ENCODE results near the gene FBLN7. TPM values are rescaled to one million over a fixed set of nuclear protein-coding genes. Genes with fewer than 3 reads are reported as not detected.

Gene FBLN7
- total RNA-seq, 4 donors from 2014 or later, result 3.6 to 10.2 (median 5.9) TPM

DNA sequence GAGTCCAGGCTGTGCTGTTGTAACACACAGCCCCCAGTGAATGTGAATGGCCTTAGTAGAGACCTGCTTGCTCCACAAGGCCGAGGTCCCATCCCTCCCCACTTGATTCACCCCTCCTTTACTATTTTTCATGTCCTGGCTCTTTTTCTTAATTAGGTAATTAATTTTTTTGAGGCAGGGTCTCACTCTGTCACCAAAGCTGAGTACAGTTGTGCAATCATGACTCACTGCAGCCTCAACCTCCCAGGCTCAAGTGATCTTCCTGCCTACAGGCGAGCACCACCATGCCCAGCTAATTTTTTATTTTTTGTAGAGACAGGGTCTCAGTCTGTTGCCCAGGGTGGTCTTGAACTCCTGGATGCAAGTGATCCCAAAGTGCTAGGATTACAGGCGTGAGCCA, 19.3 kb downstream of the FBLN7 start:
- TF ChIP-seq POLR2A (IDR thresholded peaks at IDR 0.05), result no peak
- TF ChIP-seq, protein P1, sequence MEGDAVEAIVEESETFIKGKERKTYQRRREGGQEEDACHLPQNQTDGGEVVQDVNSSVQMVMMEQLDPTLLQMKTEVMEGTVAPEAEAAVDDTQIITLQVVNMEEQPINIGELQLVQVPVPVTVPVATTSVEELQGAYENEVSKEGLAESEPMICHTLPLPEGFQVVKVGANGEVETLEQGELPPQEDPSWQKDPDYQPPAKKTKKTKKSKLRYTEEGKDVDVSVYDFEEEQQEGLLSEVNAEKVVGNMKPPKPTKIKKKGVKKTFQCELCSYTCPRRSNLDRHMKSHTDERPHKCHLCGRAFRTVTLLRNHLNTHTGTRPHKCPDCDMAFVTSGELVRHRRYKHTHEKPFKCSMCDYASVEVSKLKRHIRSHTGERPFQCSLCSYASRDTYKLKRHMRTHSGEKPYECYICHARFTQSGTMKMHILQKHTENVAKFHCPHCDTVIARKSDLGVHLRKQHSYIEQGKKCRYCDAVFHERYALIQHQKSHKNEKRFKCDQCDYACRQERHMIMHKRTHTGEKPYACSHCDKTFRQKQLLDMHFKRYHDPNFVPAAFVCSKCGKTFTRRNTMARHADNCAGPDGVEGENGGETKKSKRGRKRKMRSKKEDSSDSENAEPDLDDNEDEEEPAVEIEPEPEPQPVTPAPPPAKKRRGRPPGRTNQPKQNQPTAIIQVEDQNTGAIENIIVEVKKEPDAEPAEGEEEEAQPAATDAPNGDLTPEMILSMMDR (IDR thresholded peaks at IDR 0.05), result no peak
- intact Hi-C loops (cut with DNase I; ENCODE audit: low total_unique reads), result no loop called here
- 67 to 97% methylated on average over 3 of the region's 3 CpGs for WGBS, 2 donors
- DNase-seq (ENCODE audit: low spot score in 2 of 2), result peak in 1 of 2 donors; percentile 48
- H3K4me3 ChIP-seq (ENCODE audit: low read depth, poor library complexity, severe bottlenecking), result no peak overlapping the region

DNA sequence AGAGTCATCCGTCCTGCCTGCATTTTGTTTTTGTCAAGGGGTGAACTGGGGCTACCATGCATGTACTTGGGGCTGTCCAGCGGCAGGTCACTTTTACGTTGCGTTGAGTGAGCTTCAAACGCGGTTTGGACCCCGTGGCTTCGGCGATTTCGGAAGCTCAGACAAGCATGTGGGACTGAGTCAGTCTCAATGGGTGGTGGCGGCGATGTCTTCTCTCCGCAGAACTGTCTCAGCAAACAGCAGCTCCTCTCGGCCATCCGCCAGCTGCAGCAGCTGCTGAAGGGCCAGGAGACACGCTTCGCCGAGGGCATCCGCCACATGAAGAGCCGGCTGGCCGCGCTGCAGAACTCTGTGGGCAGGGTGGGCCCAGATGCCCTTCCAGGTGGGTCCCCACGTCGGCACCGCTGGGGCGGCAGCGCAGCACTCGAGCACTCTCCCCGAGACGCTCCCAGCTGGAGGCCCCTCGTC, 21.3 kb downstream of the FBLN7 start:
- intact Hi-C loops (cut with DNase I; ENCODE audit: low total_unique reads), result no loop called here
- TF ChIP-seq POLR2A (IDR thresholded peaks at IDR 0.05), result no peak
- TF ChIP-seq, protein P1 (IDR thresholded peaks at IDR 0.05), result no peak
- no peak overlapping the region for H3K4me3 ChIP-seq (ENCODE audit: low read depth, poor library complexity, severe bottlenecking)
- DNase-seq (ENCODE audit: low spot score in 2 of 2), result peak in 1 of 2 donors; percentile 76
- 97 to 98% methylated on average over 31 of the region's 31 CpGs for WGBS, 2 donors

DNA sequence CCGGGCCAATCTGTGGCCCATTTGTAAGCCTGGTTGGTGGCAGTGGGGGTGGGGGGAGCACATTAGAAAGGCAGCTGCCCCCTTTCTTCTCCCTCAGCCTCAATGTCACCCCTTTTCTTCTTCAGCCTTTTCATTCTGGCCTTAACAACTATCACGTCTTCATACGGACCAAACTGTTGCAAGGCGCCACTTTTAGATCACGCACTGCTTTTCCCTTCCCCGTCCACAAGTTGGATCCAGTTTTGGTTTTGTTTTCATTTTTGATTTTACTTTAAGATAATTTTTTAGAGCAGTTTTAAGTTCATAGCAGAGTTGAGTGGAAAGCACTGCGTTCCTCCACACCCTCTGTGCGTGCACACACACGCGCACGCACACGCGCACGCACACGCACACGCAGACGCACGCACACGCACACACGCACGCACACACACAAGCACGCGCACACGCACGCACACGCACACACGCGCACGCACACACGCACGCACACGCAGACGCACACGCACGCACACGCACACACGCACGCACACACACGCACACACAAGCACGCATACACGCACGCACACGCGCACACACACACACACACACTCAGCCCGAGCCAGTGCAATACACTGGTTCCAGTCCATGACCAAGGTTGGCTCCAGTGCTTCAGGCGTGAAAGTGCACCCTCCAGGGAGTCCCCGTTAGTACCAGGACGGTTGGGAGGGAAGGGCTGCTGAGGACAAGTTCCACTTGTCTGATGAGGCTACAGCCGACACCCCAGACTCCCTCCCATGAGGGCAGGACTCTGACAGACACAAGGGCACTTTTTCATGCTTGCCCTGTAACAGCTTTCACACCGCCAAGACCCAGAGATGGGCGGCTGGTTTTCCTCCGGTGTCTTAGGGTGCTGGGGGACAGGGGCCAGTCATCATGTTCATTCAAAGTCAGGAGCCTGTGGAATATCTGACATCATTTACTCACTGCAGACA, 22.4 kb downstream of the FBLN7 start:
- peak in 1 of 2 donors; percentile 49 for DNase-seq (ENCODE audit: low spot score in 2 of 2)
- TF ChIP-seq, protein P1 (IDR thresholded peaks at IDR 0.05), result no peak
- TF ChIP-seq POLR2A (IDR thresholded peaks at IDR 0.05), result no peak
- intact Hi-C loops (cut with DNase I; ENCODE audit: low total_unique reads), result no loop called here
- no peak overlapping the region for H3K4me3 ChIP-seq (ENCODE audit: low read depth, poor library complexity, severe bottlenecking)
- 86 to 90% methylated on average over 52 of the region's 52 CpGs for WGBS, 2 donors

DNA sequence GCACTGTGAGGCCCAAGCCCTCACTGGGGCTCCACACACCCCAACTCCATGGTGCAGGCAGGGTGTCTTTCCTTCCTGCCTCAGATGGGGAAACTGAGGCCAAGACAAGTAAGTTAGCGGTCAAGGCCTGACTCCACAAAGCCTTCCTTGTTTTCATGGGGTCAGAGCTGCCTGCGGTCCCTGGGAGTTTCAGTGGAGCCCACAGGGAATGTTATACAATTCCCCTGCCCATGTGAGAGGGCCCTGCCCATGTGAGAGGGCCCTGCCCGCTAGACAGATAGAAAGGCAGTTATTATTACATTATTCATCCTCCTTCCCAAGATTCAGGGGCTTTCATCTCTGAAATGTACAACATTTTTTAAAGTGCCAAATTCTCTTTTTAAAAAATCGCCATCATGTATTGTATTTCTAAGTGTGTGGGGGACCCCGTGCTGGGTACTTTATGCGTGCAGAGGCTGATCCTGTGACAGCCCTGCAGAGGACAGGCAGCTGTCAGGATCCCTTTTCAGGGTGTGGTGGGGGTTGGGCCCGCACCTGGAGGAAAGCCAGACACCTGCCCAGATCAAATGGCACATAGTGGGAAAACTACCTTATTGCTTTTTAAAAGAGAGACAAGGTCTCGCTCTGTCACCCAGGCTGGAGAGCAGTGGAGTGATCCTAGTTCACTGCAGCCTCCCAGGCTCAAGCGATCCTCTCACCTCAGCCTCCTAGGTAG, 23.4 kb downstream of the FBLN7 start:
- DNase-seq (ENCODE audit: low spot score in 2 of 2), result peak in 1 of 2 donors; percentile 70
- intact Hi-C loops (cut with DNase I; ENCODE audit: low total_unique reads), result no loop called here
- TF ChIP-seq, protein P1 (IDR thresholded peaks at IDR 0.05), result no peak
- no peak for TF ChIP-seq POLR2A (IDR thresholded peaks at IDR 0.05)
- H3K4me3 ChIP-seq (ENCODE audit: low read depth, poor library complexity, severe bottlenecking), result no peak overlapping the region
- WGBS, 2 donors, result 89 to 90% methylated on average over 9 of the region's 9 CpGs

DNA sequence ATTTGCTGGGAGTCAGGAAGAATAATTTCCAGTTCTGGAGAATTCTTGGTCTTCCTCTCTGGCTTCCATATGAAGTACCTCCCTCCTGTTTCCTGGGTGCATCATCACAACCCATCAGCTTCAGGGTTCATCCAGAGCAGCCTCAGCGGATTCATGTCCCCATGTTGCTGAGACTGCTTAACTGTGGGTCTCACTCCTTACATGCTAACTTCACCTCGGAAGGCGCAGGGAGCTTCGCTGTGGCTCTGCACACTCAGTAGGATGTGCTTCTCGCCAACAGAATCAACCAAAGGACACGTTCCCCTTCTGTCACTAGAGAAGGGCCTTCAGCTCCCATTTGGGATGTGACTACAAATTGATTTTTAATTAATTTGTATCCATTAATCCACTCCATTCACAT, 24.2 kb downstream of the FBLN7 start:
- intact Hi-C loops (cut with DNase I; ENCODE audit: low total_unique reads), result no loop called here
- TF ChIP-seq, protein P1 (IDR thresholded peaks at IDR 0.05), result no peak
- no peak for TF ChIP-seq POLR2A (IDR thresholded peaks at IDR 0.05)
- DNase-seq (ENCODE audit: low spot score in 2 of 2), result peak in 1 of 2 donors; percentile 60
- WGBS, 2 donors, result 95 to 98% methylated on average over 6 of the region's 6 CpGs
- no peak overlapping the region for H3K4me3 ChIP-seq (ENCODE audit: low read depth, poor library complexity, severe bottlenecking)

Measured in lower leg skin (tissue), 4 donors.